A673 (cell line): Measurements from ENCODE around the gene NKPD1. TPM values are rescaled to one million over a fixed set of nuclear protein-coding genes. Genes with fewer than 3 reads are reported as not detected.

Experiments used
- BruUV-seq: library from RNA; stranded (reverse); fragments of 400-500 nt; replicated peaks from 2 replicates; lab custom pipeline; 2021; lab: Mats Ljungman, UMichigan
- CTCF ChIA-PET: fragments of 300-600 bp; sonication (Branson Sonifier 250); formaldehyde crosslinking; loops from one replicate; lab custom pipeline; 2022; ENCODE audit warnings: antibody characterized with exemption; lab: Charles Lee
- POLR2A ChIA-PET: fragments of 300-600 bp; sonication (Branson Sonifier 250); formaldehyde crosslinking; loops from one replicate; lab custom pipeline; 2022; ENCODE audit warnings: antibody characterized with exemption; ENCODE audit not compliant: low non-redundant PET; lab: Charles Lee
- DNase-seq: peaks from one replicate; pipeline ENCODE4 v3.0.0-alpha.2; 2015; ENCODE audit warnings: low spot score
- H3K27ac ChIP-seq: fragments of 200-600 bp; sonication (generic); 2 replicates; pipeline ENCODE4 v1.5.1; 2016; ENCODE audit warnings: mixed run types, low read depth, mild to moderate bottlenecking, mixed read lengths, antibody characterized with exemption, low read length; ENCODE audit not compliant: poor library complexity, severe bottlenecking
- H3K27me3 ChIP-seq: fragments of 200-600 bp; sonication (generic); replicated peaks from 2 replicates; pipeline ENCODE4 v1.6.1; 2017; ENCODE audit warnings: mixed run types, low read depth, mild to moderate bottlenecking, mixed read lengths, antibody characterized with exemption, low read length; ENCODE audit not compliant: insufficient read depth, poor library complexity
- H3K36me3 ChIP-seq: fragments of 200-600 bp; sonication (generic); 2 replicates; pipeline ENCODE4 v1.6.1; 2016; ENCODE audit warnings: mixed run types, mild to moderate bottlenecking, mixed read lengths, antibody characterized with exemption, low read length; ENCODE audit not compliant: insufficient read depth, poor library complexity, severe bottlenecking
- H3K4me1 ChIP-seq: fragments of 200-600 bp; sonication (generic); 2 replicates; pipeline ENCODE4 v1.6.1; 2017; ENCODE audit warnings: mixed run types, mild to moderate bottlenecking, mixed read lengths, antibody characterized with exemption, low read length; ENCODE audit not compliant: insufficient read depth, poor library complexity, severe bottlenecking
- H3K4me3 ChIP-seq: fragments of 200-600 bp; sonication (generic); 2 replicates; pipeline ENCODE4 v1.5.1; 2016; ENCODE audit warnings: low read depth, mixed run types, mild to moderate bottlenecking, mixed read lengths, low read length; ENCODE audit not compliant: poor library complexity, severe bottlenecking
- H3K9me3 ChIP-seq: fragments of 200-600 bp; sonication (generic); 2 replicates; pipeline ENCODE4 v1.6.1; 2016; ENCODE audit warnings: mixed run types, low read depth, mild to moderate bottlenecking, mixed read lengths, antibody characterized with exemption, low read length; ENCODE audit not compliant: poor library complexity, severe bottlenecking
- EZH2 ChIP-seq: fragments of 200-600 bp; sonication (generic); IDR thresholded peaks from 2 replicates; pipeline ENCODE4 v1.6.1; 2017; ENCODE audit warnings: borderline replicate concordance, low read depth, mild to moderate bottlenecking, mixed read lengths, antibody characterized with exemption, low read length; ENCODE audit not compliant: poor library complexity, severe bottlenecking
- intact Hi-C: fragments of 100-400 bp; cut with micrococcal nuclease; formaldehyde crosslinking; loops from one replicate; pipeline ENCODE4 v1.10.0; 2022; ENCODE audit not compliant: unreplicated experiment
- total RNA-seq: library from RNA; stranded (reverse); gene quantifications from 2 replicates; pipeline ENCODE4 v1.2.3, GENCODE V29; 2021
- TF ChIP-seq, protein P1 (sequence below): fragments of 300-800, 200-600 bp; sonication (generic); conservative IDR thresholded peaks from 2 replicates; pipeline ENCODE4 v1.5.1; 2017; ENCODE audit warnings: low read depth, mild to moderate bottlenecking, antibody characterized with exemption, low read length, moderate library complexity, mixed read lengths

Gene NKPD1
- total RNA-seq, 1 experiment from 2014 or later, result 0.30 TPM

DNA sequence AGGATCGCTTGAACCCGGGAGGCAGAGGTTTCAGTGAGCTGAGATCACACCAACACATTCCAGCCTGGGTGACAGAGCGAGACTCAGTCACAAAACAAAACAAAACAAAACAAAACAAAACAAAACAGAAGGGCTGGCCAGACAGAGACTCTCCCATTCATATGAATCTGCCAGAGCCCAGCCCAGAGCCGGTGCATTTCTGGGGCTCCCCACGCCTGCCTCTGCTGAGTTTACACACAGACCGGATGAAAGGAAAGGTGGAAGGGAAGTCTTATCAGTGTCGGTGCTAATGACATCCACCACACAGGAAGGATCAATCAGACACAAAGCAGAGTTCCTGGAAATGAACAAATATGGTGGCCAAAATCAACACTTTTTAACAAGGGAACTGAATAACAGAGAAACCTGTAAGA is 10.4 kb upstream of the NKPD1 start:
- no peaks in the 10 kb centered on the region for H3K36me3 ChIP-seq
- no peaks in the 10 kb centered on the region for H3K9me3 ChIP-seq
- intact Hi-C loops, result no loop called here
- ChIA-PET POLR2A (no interaction called here), CTCF (no interaction called here)
- TF ChIP-seq, protein P1, sequence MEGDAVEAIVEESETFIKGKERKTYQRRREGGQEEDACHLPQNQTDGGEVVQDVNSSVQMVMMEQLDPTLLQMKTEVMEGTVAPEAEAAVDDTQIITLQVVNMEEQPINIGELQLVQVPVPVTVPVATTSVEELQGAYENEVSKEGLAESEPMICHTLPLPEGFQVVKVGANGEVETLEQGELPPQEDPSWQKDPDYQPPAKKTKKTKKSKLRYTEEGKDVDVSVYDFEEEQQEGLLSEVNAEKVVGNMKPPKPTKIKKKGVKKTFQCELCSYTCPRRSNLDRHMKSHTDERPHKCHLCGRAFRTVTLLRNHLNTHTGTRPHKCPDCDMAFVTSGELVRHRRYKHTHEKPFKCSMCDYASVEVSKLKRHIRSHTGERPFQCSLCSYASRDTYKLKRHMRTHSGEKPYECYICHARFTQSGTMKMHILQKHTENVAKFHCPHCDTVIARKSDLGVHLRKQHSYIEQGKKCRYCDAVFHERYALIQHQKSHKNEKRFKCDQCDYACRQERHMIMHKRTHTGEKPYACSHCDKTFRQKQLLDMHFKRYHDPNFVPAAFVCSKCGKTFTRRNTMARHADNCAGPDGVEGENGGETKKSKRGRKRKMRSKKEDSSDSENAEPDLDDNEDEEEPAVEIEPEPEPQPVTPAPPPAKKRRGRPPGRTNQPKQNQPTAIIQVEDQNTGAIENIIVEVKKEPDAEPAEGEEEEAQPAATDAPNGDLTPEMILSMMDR, result no peak
- TF ChIP-seq EZH2, result no peak
- BruUV-seq, result no TSS peak
- no peaks in the 10 kb centered on the region for H3K4me1 ChIP-seq
- H3K27ac ChIP-seq, result no peak overlapping the region
- DNase-seq, result no peak
- no peaks in the 10 kb centered on the region for H3K27me3 ChIP-seq
- H3K4me3 ChIP-seq, result no peak overlapping the region

DNA sequence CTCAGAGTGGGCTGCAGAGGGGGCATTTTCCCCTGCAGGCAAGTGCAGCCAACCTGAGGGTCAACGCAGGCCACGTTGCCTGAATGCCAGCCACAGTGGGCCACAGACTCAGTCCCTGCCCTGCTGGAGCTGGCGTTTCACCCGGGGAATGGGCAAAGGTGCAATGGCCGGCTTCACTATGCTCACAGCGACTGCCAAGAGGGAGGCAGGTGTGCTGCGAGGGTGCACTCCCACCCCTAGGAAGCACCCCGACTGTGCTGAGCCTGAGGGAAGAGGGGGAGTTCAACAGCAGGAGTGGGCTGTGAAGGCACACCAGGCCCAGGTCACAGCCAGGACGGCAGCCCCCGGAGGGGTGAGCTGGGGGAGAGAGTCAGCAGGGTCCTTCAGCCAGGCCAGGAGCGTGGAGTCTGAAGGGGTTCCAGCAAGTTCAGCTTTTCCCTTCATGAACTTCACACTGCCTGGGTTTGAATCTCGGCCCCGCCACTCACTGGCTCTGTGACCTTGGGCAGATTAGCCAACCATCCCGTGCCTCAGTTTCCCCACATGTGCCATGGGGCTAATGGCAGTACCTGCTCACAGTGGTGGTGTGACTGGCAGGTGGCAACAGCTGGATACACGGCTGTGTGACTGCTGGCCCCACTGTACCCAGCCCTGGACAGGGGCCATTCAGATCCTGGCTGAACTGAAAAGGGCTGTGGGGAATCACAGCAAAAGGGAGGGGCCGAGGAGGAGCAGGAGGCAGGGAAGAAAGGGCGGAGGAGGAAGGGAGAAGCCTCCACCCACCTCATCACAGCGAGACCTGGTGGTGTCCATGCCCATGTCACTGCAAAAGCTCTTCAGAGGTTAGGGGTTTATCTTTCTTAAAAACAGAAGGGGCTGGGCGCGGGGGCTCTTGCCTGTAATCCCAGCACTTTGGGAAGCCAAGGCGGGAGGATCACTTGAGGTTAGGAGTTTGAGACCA is 9.6 kb upstream of the NKPD1 start:
- Histone ChIP-seq H3K27ac (no peak overlapping the region), H3K36me3 (no peaks in the 10 kb centered on the region), H3K4me1 (no peaks in the 10 kb centered on the region), H3K9me3 (no peaks in the 10 kb centered on the region), H3K4me3 (no peak overlapping the region), H3K27me3 (no peaks in the 10 kb centered on the region)
- intact Hi-C loops, result no loop called here
- CTCF ChIA-PET, result no interaction called here
- POLR2A ChIA-PET, result no interaction called here
- TF ChIP-seq, protein P1, result no peak
- no peak for DNase-seq
- BruUV-seq, result no TSS peak

DNA sequence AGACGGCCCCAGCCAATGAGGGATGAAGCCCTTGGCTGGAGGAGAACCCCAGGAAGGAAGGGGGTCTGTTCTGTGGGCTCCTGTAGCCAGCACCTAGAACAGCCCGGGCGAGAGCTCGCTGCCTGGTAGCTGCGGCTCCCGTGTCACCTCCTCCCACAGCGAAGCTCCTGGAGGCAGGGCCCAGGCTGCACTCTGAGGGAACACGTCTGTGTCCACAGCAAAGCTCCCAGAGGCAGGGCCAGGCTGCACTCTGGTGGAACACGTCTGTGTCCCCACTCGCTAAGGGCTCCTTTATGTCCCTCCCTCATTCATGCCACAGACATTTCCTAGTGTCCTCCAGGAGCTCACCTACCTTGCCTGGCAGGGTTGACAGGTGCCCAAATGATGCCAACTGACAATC is 8.8 kb upstream of the NKPD1 start:
- no peaks in the 10 kb centered on the region for H3K36me3 ChIP-seq
- H3K9me3 ChIP-seq, result no peaks in the 10 kb centered on the region
- no peak overlapping the region for H3K27ac ChIP-seq
- no peak overlapping the region for H3K4me3 ChIP-seq
- no peaks in the 10 kb centered on the region for H3K4me1 ChIP-seq
- ChIA-PET CTCF (no interaction called here), POLR2A (no interaction called here)
- no peaks in the 10 kb centered on the region for H3K27me3 ChIP-seq
- intact Hi-C loops, result no loop called here
- DNase-seq, result no peak
- no TSS peak for BruUV-seq
- TF ChIP-seq, protein P1, result no peak
- no peak for TF ChIP-seq EZH2
